Ramos (cell line): ENCODE results near the gene ACO2.

Experiments
- in situ Hi-C: fragments of 300-500 bp; cut with MboI; formaldehyde crosslinking; loops from one replicate; pipeline ENCODE4 v1.14.3; 2022; ENCODE audit warnings: low sequenced_read_pairs; ENCODE audit not compliant: unreplicated experiment

ACO2 gene

GRCh38 chr22:41487037-41487935 is 18.4 kb downstream of the ACO2 start:
- in situ Hi-C loops: no loop called here

GRCh38 chr22:41488076-41488475 is 19.2 kb downstream of the ACO2 start:
- in situ Hi-C loops: no loop called here

- in situ Hi-C loops: no loop called here
Observed at GRCh38 chr22:41488596-41489385, 19.9 kb downstream of the ACO2 start.

- in situ Hi-C loops: no loop called here
Observed at GRCh38 chr22:41491374-41492100, 22.6 kb downstream of the ACO2 start.

- in situ Hi-C loops: no loop called here
Observed at GRCh38 chr22:41498303-41498835, 29.5 kb downstream of the ACO2 start.

- in situ Hi-C loops: no loop called here
Observed at GRCh38 chr22:41499624-41500280, 30.8 kb downstream of the ACO2 start.

- in situ Hi-C loops: no loop called here
Observed at GRCh38 chr22:41500303-41500702, 31.4 kb downstream of the ACO2 start.

GRCh38 chr22:41501209-41501608 is 32.3 kb downstream of the ACO2 start:
- in situ Hi-C loops: no loop called here

GRCh38 chr22:41504397-41504796 is 35.5 kb downstream of the ACO2 start:
- in situ Hi-C loops: no loop called here

GRCh38 chr22:41504816-41505215 is 35.9 kb downstream of the ACO2 start:
- in situ Hi-C loops: no loop called here

- in situ Hi-C loops: no loop called here
Observed at GRCh38 chr22:41505511-41506220, 36.7 kb downstream of the ACO2 start.

- in situ Hi-C loops: no loop called here
Observed at GRCh38 chr22:41507330-41508063, 38.6 kb downstream of the ACO2 start.

GRCh38 chr22:41508770-41509170 is 39.9 kb downstream of the ACO2 start:
- in situ Hi-C loops: no loop called here

GRCh38 chr22:41511521-41511968 is 42.6 kb downstream of the ACO2 start:
- in situ Hi-C loops: no loop called here

- in situ Hi-C loops: no loop called here
Observed at GRCh38 chr22:41512421-41513194, 43.7 kb downstream of the ACO2 start.

GRCh38 chr22:41513391-41513790 is 44.5 kb downstream of the ACO2 start:
- in situ Hi-C loops: no loop called here

GRCh38 chr22:41516462-41516861 is 47.5 kb downstream of the ACO2 start:
- in situ Hi-C loops: loop anchor here (5.0 kb wide), 1 partner anchor 114 kb away; no protein-coding TSS in a partner anchor
